GM12878 (cell line): ENCODE data around the gene PEF1. TPM values are rescaled to one million over a fixed set of nuclear protein-coding genes. Genes with fewer than 3 reads are reported as not detected.

Experiments
- ATAC-seq: fragments of 200-7000 bp; cut with Tn5 transposase; 3 replicates; pipeline ENCODE4 v1.9.1; 2020; ENCODE audit warnings: mild to moderate bottlenecking, moderate library complexity
- BruUV-seq: library from RNA; stranded (reverse); fragments of 400-500 nt; replicated peaks from 2 replicates; lab custom pipeline; 2021; lab: Mats Ljungman, UMichigan
- CTCF ChIA-PET: fragments of 300-600 bp; sonication (Branson Sonifier 250); formaldehyde crosslinking; extraction: SDS; loops from one replicate; lab custom pipeline; 2021; ENCODE audit warnings: inconsistent platforms; lab: Yijun Ruan, JAX
- POLR2A ChIA-PET: fragments of 350-600 bp; formaldehyde crosslinking; extraction: SDS; loops from one replicate; lab custom pipeline; 2021; ENCODE audit warnings: inconsistent platforms; lab: Charles Lee
- RAD21 ChIA-PET: fragments of 300-600 bp; sonication (Branson Sonifier 250); formaldehyde crosslinking; loops from one replicate; lab custom pipeline; 2023; ENCODE audit warnings: antibody characterized with exemption; ENCODE audit not compliant: unreplicated experiment; lab: Charles Lee
- SMC1A ChIA-PET: fragments of 300-600 bp; sonication (Branson Sonifier 250); formaldehyde crosslinking; loops from one replicate; lab custom pipeline; 2023; ENCODE audit not compliant: unreplicated experiment, uncharacterized antibody; lab: Charles Lee
- DNase-seq: peaks from one replicate; pipeline ENCODE4 v3.0.0-alpha.2; 2011; ENCODE audit warnings: low read depth, low spot score
- FAIRE-seq: peaks from 3 replicates; lab custom pipeline; 2011; peaks lifted over from hg19 to GRCh38; lab: Jason Lieb, UNC
- H2AFZ ChIP-seq: 2 replicates; pipeline ENCODE4 v1.6.0; 2011; ENCODE audit warnings: low read depth, low read length, control low read depth; ENCODE audit not compliant: control insufficient read depth
- H3K27ac ChIP-seq: 2 replicates; pipeline ENCODE4 v1.5.1; 2011; ENCODE audit warnings: control low read depth; ENCODE audit not compliant: control insufficient read depth, insufficient read depth
- H3K27me3 ChIP-seq, 2 experiments: replicated peaks in 1 of 2; 2 replicates each; pipeline versions ENCODE4 v1.6.0 to v1.6.1; 2011; ENCODE audit warnings: low read length in 1 of 2; ENCODE audit not compliant: control insufficient read depth in 2 of 2, insufficient read depth in 2 of 2
- H3K36me3 ChIP-seq, 2 experiments: 2 replicates each; pipeline ENCODE4 v1.5.1; 2011; ENCODE audit warnings: low read length in 1 of 2; ENCODE audit not compliant: control insufficient read depth in 2 of 2, insufficient read depth in 2 of 2
- H3K4me1 ChIP-seq: 2 replicates; pipeline ENCODE4 v1.6.1; 2011; ENCODE audit warnings: mild to moderate bottlenecking, low read length, moderate library complexity, mixed read lengths; ENCODE audit not compliant: control insufficient read depth, insufficient read depth
- H3K4me2 ChIP-seq: 2 replicates; pipeline ENCODE4 v1.6.0; 2011; ENCODE audit warnings: control low read depth; ENCODE audit not compliant: control insufficient read depth, insufficient read depth
- H3K4me3 ChIP-seq: fragments of 200-600 bp; sonication (generic); 2 replicates; pipeline ENCODE4 v1.5.1; 2016
- H3K79me2 ChIP-seq: 2 replicates; pipeline ENCODE4 v1.6.0; 2011; ENCODE audit warnings: low read length; ENCODE audit not compliant: control insufficient read depth, insufficient read depth
- H3K9ac ChIP-seq: 2 replicates; pipeline ENCODE4 v1.8.0; 2011; ENCODE audit warnings: low read length, control low read depth, mixed read lengths; ENCODE audit not compliant: control insufficient read depth, insufficient read depth
- H3K9me3 ChIP-seq: replicated peaks from 3 replicates; pipeline ENCODE4 v1.5.1; 2011; ENCODE audit warnings: mild to moderate bottlenecking, low read length; ENCODE audit not compliant: control insufficient read depth, insufficient read depth
- H4K20me1 ChIP-seq: 2 replicates; pipeline ENCODE4 v1.6.0; 2011; ENCODE audit not compliant: control insufficient read depth, insufficient read depth
- BMI1 ChIP-seq: fragments of 450-650 bp; IDR thresholded peaks from 2 replicates; pipeline ENCODE4 v1.6.1; 2016; ENCODE audit warnings: mild to moderate bottlenecking, moderate library complexity, borderline replicate concordance
- CREB1 ChIP-seq: IDR thresholded peaks from 2 replicates; pipeline ENCODE4 v1.6.1; 2012; ENCODE audit warnings: low read depth, mild to moderate bottlenecking, inconsistent platforms
- CREM ChIP-seq: IDR thresholded peaks from 2 replicates; pipeline ENCODE4 v1.6.1; 2014; ENCODE audit warnings: antibody characterized with exemption, low read depth
- ETV6 ChIP-seq, 2 experiments: fragments of 450-650 bp in 1 of 2; IDR thresholded peaks in 1 of 2; conservative IDR thresholded peaks in 1 of 2; 2 replicates each; pipeline ENCODE4 v1.6.1; 2014; ENCODE audit warnings: antibody characterized with exemption in 1 of 2, borderline replicate concordance in 1 of 2, low read depth in 1 of 2, mild to moderate bottlenecking in 1 of 2, moderate library complexity in 1 of 2
- HDAC6 ChIP-seq: fragments of 200-600 bp; sonication (generic); IDR thresholded peaks from one replicate; pipeline ENCODE4 v1.8.0; 2017; ENCODE audit warnings: antibody characterized with exemption; ENCODE audit not compliant: unreplicated experiment
- IKZF2 ChIP-seq, 2 experiments: fragments of 450-650 bp; IDR thresholded peaks; 2 replicates each; pipeline ENCODE4 v1.6.1; 2017; ENCODE audit warnings: mild to moderate bottlenecking in 2 of 2, moderate library complexity in 2 of 2
- PAX5 ChIP-seq: IDR thresholded peaks from 2 replicates; pipeline ENCODE4 v1.6.1; 2011; ENCODE audit warnings: low read depth, low read length, borderline replicate concordance
- PAX8 ChIP-seq: fragments of 450-650 bp; IDR thresholded peaks from 2 replicates; pipeline ENCODE4 v1.6.1; 2017; ENCODE audit warnings: mild to moderate bottlenecking, moderate library complexity
- PRDM15 ChIP-seq: fragments of 450-650 bp; formaldehyde crosslinking; IDR thresholded peaks from 2 replicates; pipeline ENCODE4 v1.4.0; 2020; ENCODE audit warnings: mild to moderate bottlenecking, moderate library complexity
- RBBP5 ChIP-seq: fragments of 200-600 bp; sonication (generic); conservative IDR thresholded peaks from 2 replicates; pipeline ENCODE4 v1.6.1; 2016
- SMAD5 ChIP-seq: IDR thresholded peaks from 2 replicates; pipeline ENCODE4 v1.6.1; 2016; ENCODE audit warnings: antibody characterized with exemption, low read depth
- SUZ12 ChIP-seq: fragments of 200-600 bp; sonication (generic); IDR thresholded peaks from one replicate; pipeline ENCODE4 v1.6.1; 2018; ENCODE audit warnings: antibody characterized with exemption, mild to moderate bottlenecking; ENCODE audit not compliant: unreplicated experiment
- TAF1 ChIP-seq: IDR thresholded peaks from 2 replicates; pipeline ENCODE4 v1.6.1; 2011; ENCODE audit warnings: mild to moderate bottlenecking, low read depth, low read length, borderline replicate concordance
- TCF12 ChIP-seq: IDR thresholded peaks from 2 replicates; pipeline ENCODE4 v1.6.1; 2011; ENCODE audit warnings: low read depth, mild to moderate bottlenecking, low read length
- TCF7 ChIP-seq: IDR thresholded peaks from 2 replicates; pipeline ENCODE4 v1.6.1; 2014; ENCODE audit warnings: antibody characterized with exemption, borderline replicate concordance
- ZNF384 ChIP-seq: IDR thresholded peaks from 2 replicates; pipeline ENCODE4 v1.6.1; 2012; ENCODE audit warnings: low read depth, mild to moderate bottlenecking, low read length, improper control_type of control experiment, borderline replicate concordance
- WGBS: methylation state at CpG from one replicate; pipeline ENCODE4 v1.1.6; 2016; ENCODE audit warnings: low lambda C conversion rate; ENCODE audit not compliant: insufficient replicate concordance, insufficient coverage; ENCODE audit errors: missing lambda C conversion rate; 5-methylcytosine and 5-hydroxymethylcytosine counted together
- in situ Hi-C: fragments of 300-500 bp; cut with MboI; formaldehyde crosslinking; loops from 9 replicates; pipeline ENCODE4 v1.14.3; 2018; ENCODE audit warnings: mixed read lengths
- intact Hi-C: fragments of 100-400 bp; cut with micrococcal nuclease; formaldehyde crosslinking; loops from one replicate; pipeline ENCODE4 v1.14.2; 2022; ENCODE audit not compliant: unreplicated experiment
- polyA plus RNA-seq, 11 experiments: library from polyadenylated mRNA; depleted of rRNA in 4 of 11; unstranded in 6 of 11; stranded (reverse) in 5 of 11; fragments of >200 nt; fragmentation: Nextera tagmentation in 4 of 11; fragmentation: Illumina TruSeq in 1 of 11; extraction: Ambion mirVana in 4 of 11; extraction: Trizol in 1 of 11; gene quantifications; 1 replicate in 1 of 11; 2 replicates in 10 of 11; pipeline versions ENCODE4 v1.2.1 to v1.2.3, GENCODE V29; 2011 to 2016; ENCODE audit warnings: inconsistent platforms in 2 of 11, missing spikeins in 2 of 11, low read depth in 1 of 11
- total RNA-seq, 4 experiments: library from RNA; depleted of rRNA in 3 of 4; stranded (reverse); fragments of >200 nt in 3 of 4; fragmentation: Illumina TruSeq in 1 of 4; extraction: Trizol in 1 of 4; gene quantifications; 2 replicates each; pipeline versions ENCODE4 v1.2.1 to v1.2.3, GENCODE V29; 2013 to 2021
- TF ChIP-seq, protein P1 (sequence below): IDR thresholded peaks from 2 replicates; pipeline ENCODE4 v1.6.1; 2011; ENCODE audit warnings: low read depth, low read length, improper control_type of control experiment, borderline replicate concordance

Gene PEF1
- total and polyA plus RNA-seq, 10 of the 15 experiments (the other 5 are each of a cell fraction or from before 2014, with no cell fraction given) = 27.1 to 107 (median 79.0) TPM

- no peak overlapping the region for H2AFZ ChIP-seq
- BruUV-seq = no TSS peak
- H3K27ac ChIP-seq = no peak overlapping the region
- intact Hi-C loops (loop anchor here (2.0 kb wide), 1 partner anchor 23 kb away; no protein-coding TSS in a partner anchor), in situ Hi-C loops (no loop called here)
- H3K27me3 ChIP-seq = no peaks in the 10 kb centered on the region
- ATAC-seq (no peak), DNase-seq (no peak), FAIRE-seq (no peak)
- H3K4me1 ChIP-seq = no peaks in the 10 kb centered on the region; the same call in 1 of the 2 replicates
- no peaks in the 10 kb centered on the region for H3K9me3 ChIP-seq
- ChIA-PET POLR2A (interaction anchor here (1.1 to 2.0 kb wide), 3 partner anchors 25 to 172 kb away, joined by 3 to 8 read pairs (median 6); no protein-coding TSS in a partner anchor), RAD21 (interaction anchor here (0.7 to 1.8 kb wide), 8 partner anchors 8 to 48 kb away, joined by 3 to 9 read pairs (median 4); partner anchors contain the start of gene PEF1), SMC1A (interaction anchor here (0.8 to 3.5 kb wide), 16 partner anchors 9 to 199 kb away, joined by 3 to 17 read pairs (median 4); no protein-coding TSS in a partner anchor), CTCF (interaction anchor here (0.7 to 5.1 kb wide), 18 partner anchors 8 to 200 kb away, joined by 3 to 30 read pairs (median 6); no protein-coding TSS in a partner anchor)
- no peaks in the 10 kb centered on the region for H3K79me2 ChIP-seq
- no peak overlapping the region for H3K4me3 ChIP-seq
- H3K4me2 ChIP-seq = no peak overlapping the region
- no peaks in the 10 kb centered on the region for H4K20me1 ChIP-seq
- H3K36me3 ChIP-seq = no peaks in the 10 kb centered on the region
- no peak overlapping the region for H3K9ac ChIP-seq
- TF ChIP-seq PAX5 (no peak), ZNF384 (no peak), BMI1 (no peak), TCF12 (no peak), ETV6 (conservative IDR thresholded peaks at IDR 0.05 in 1 of 2, IDR thresholded peaks at IDR 0.05 in 1 of 2; ENCODE audit: borderline replicate concordance in 1 of 2, low read depth in 1 of 2) (no peak), CREM (no peak), CREB1 (no peak), PRDM15 (CRISPR knock-in tag) (no peak), TAF1 (no peak), SMAD5 (no peak), TCF7 (no peak), IKZF2 (IDR thresholded peaks at IDR 0.05) (no peak), PAX8 (no peak), RBBP5 (no peak), SUZ12 (no peak), HDAC6 (no peak)
- TF ChIP-seq, protein P1, sequence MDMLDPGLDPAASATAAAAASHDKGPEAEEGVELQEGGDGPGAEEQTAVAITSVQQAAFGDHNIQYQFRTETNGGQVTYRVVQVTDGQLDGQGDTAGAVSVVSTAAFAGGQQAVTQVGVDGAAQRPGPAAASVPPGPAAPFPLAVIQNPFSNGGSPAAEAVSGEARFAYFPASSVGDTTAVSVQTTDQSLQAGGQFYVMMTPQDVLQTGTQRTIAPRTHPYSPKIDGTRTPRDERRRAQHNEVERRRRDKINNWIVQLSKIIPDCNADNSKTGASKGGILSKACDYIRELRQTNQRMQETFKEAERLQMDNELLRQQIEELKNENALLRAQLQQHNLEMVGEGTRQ = no peak
- WGBS = 39% methylated on average over 4 of the region's 4 CpGs
Measured at GRCh38 chr1:31595836-31596736, 48.6 kb downstream of the PEF1 start.
